T-helper 1 cell treated with Interleukin-12 subunit alpha and Interleukin-12 subunit beta and Interleukin-4 antibody, amounts not matched to agents 30 μg/mL and 1 μg/mL, for 36 hours (primary cell): ENCODE measurements around the gene RINL.
A peak's percentile ranks its signal among the peaks of the same experiment; 100 is the strongest.

Source experiments
- H3K27ac Mint-ChIP-seq: one replicate; pipeline ENCODE4 v1.8.0; 2021; ENCODE audit warnings: mild to moderate bottlenecking, mixed read lengths
- H3K27me3 Mint-ChIP-seq: one replicate; pipeline ENCODE4 v1.8.0; 2021; ENCODE audit warnings: low read depth, mixed read lengths
- H3K36me3 Mint-ChIP-seq: one replicate; pipeline ENCODE4 v1.8.0; 2021; ENCODE audit warnings: low read depth, mixed read lengths
- H3K4me1 Mint-ChIP-seq: one replicate; pipeline ENCODE4 v1.8.0; 2021; ENCODE audit warnings: low read depth, mixed read lengths
- H3K4me3 Mint-ChIP-seq: one replicate; pipeline ENCODE4 v1.8.0; 2021; ENCODE audit warnings: mild to moderate bottlenecking, moderate library complexity, mixed read lengths
- H3K9me3 Mint-ChIP-seq: one replicate; pipeline ENCODE4 v1.8.0; 2021; ENCODE audit warnings: mixed read lengths

The RINL gene

GRCh38 chr19:38911388-38912001, 33.4 kb upstream of the RINL start:
- Mint-ChIP-seq H3K9me3 (no peaks in the 10 kb centered on the region), H3K4me1 (peaks cover 10% of the 10 kb centered on the region), H3K27me3 (no peaks in the 10 kb centered on the region), H3K27ac (no peak overlapping the region), H3K36me3 (peaks cover 23% of the 10 kb centered on the region), H3K4me3 (no peak overlapping the region)

- H3K4me3 Mint-ChIP-seq, result no peak overlapping the region
- H3K27me3 Mint-ChIP-seq, result no peaks in the 10 kb centered on the region
- H3K27ac Mint-ChIP-seq, result no peak overlapping the region
- peaks cover 26% of the 10 kb centered on the region for H3K36me3 Mint-ChIP-seq
- no peaks in the 10 kb centered on the region for H3K9me3 Mint-ChIP-seq
- peaks cover 10% of the 10 kb centered on the region for H3K4me1 Mint-ChIP-seq
These were observed 32.4 kb upstream of the RINL start for GRCh38 chr19:38910488-38910887.

- Mint-ChIP-seq H3K27ac (no peak overlapping the region), H3K4me3 (no peak overlapping the region), H3K27me3 (no peaks in the 10 kb centered on the region), H3K9me3 (no peaks in the 10 kb centered on the region), H3K36me3 (peaks cover 37% of the 10 kb centered on the region), H3K4me1 (peaks cover 14% of the 10 kb centered on the region)
These were observed 30.8 kb upstream of the RINL start for GRCh38 chr19:38908911-38909310.

GRCh38 chr19:38907670-38908069, 29.6 kb upstream of the RINL start:
- Mint-ChIP-seq H3K4me3 (no peak overlapping the region), H3K36me3 (peaks cover 37% of the 10 kb centered on the region), H3K27me3 (no peaks in the 10 kb centered on the region), H3K9me3 (no peaks in the 10 kb centered on the region), H3K27ac (no peak overlapping the region), H3K4me1 (peaks cover 13% of the 10 kb centered on the region)

- H3K27ac Mint-ChIP-seq, result no peak overlapping the region
- no peaks in the 10 kb centered on the region for H3K9me3 Mint-ChIP-seq
- H3K36me3 Mint-ChIP-seq, result peaks cover 37% of the 10 kb centered on the region
- no peak overlapping the region for H3K4me3 Mint-ChIP-seq
- H3K27me3 Mint-ChIP-seq, result no peaks in the 10 kb centered on the region
- peaks cover 12% of the 10 kb centered on the region for H3K4me1 Mint-ChIP-seq
These were observed 29.2 kb upstream of the RINL start for GRCh38 chr19:38907227-38907626.

GRCh38 chr19:38905620-38906019, 27.5 kb upstream of the RINL start:
- Mint-ChIP-seq H3K27ac (no peak overlapping the region), H3K36me3 (peaks cover 39% of the 10 kb centered on the region), H3K27me3 (no peaks in the 10 kb centered on the region), H3K9me3 (no peaks in the 10 kb centered on the region), H3K4me1 (peaks cover 22% of the 10 kb centered on the region), H3K4me3 (no peak overlapping the region)

GRCh38 chr19:38904581-38905539, 26.8 kb upstream of the RINL start:
- Mint-ChIP-seq H3K36me3 (peaks cover 36% of the 10 kb centered on the region), H3K9me3 (no peaks in the 10 kb centered on the region), H3K4me3 (no peak overlapping the region), H3K27ac (no peak overlapping the region), H3K27me3 (no peaks in the 10 kb centered on the region), H3K4me1 (peaks cover 22% of the 10 kb centered on the region)

GRCh38 chr19:38901683-38902082, 23.6 kb upstream of the RINL start:
- Mint-ChIP-seq H3K27me3 (no peaks in the 10 kb centered on the region), H3K27ac (peak overlapping the region; percentile 15), H3K36me3 (peaks cover 23% of the 10 kb centered on the region), H3K4me1 (peaks cover 28% of the 10 kb centered on the region), H3K9me3 (no peaks in the 10 kb centered on the region), H3K4me3 (peak overlapping the region; percentile 58)

GRCh38 chr19:38900743-38901190, 22.7 kb upstream of the RINL start:
- peaks cover 21% of the 10 kb centered on the region for H3K36me3 Mint-ChIP-seq

GRCh38 chr19:38900202-38900629, 22.1 kb upstream of the RINL start:
- H3K4me3 Mint-ChIP-seq, result peak overlapping the region; percentile 96
- H3K27ac Mint-ChIP-seq, result peak overlapping the region; percentile 95
- peaks cover 18% of the 10 kb centered on the region for H3K36me3 Mint-ChIP-seq
- H3K9me3 Mint-ChIP-seq, result no peaks in the 10 kb centered on the region
- H3K4me1 Mint-ChIP-seq, result peaks cover 28% of the 10 kb centered on the region
- no peaks in the 10 kb centered on the region for H3K27me3 Mint-ChIP-seq

More at GRCh38 chr19:38900743-38901190, 22.7 kb upstream of the RINL start:
- H3K9me3 Mint-ChIP-seq, result no peaks in the 10 kb centered on the region
- peak overlapping the region; percentile 95 for H3K27ac Mint-ChIP-seq
- no peaks in the 10 kb centered on the region for H3K27me3 Mint-ChIP-seq
- H3K4me1 Mint-ChIP-seq, result peaks cover 28% of the 10 kb centered on the region
- H3K4me3 Mint-ChIP-seq, result peak overlapping the region; percentile 96

GRCh38 chr19:38899447-38900201, 21.5 kb upstream of the RINL start, which contains the start of the genes NFKBIB and SIRT2:
Gene NFKBIB (plus strand): TSS chr19:38899969. CDS start chr19:38900033, 64 bp downstream.
Gene SIRT2 (minus strand): TSS chr19:38899618. CDS start chr19:38899521, 97 bp downstream.
- Mint-ChIP-seq H3K27me3 (no peaks in the 10 kb centered on the region), H3K4me3 (peak within 1 kb of the TSS; percentile 96), H3K9me3 (no peaks in the 10 kb centered on the region), H3K4me1 (peaks cover 29% of the 10 kb centered on the region), H3K36me3 (peaks cover 16% of the 10 kb centered on the region), H3K27ac (peak within 1 kb of the TSS; percentile 99)

- Mint-ChIP-seq H3K36me3 (peaks cover 11% of the 10 kb centered on the region), H3K27ac (peak overlapping the region; percentile 99), H3K4me3 (peak overlapping the region; percentile 96), H3K27me3 (no peaks in the 10 kb centered on the region), H3K9me3 (no peaks in the 10 kb centered on the region), H3K4me1 (peaks cover 25% of the 10 kb centered on the region)
These were observed 20.8 kb upstream of the RINL start for GRCh38 chr19:38898788-38899446.

- H3K4me3 Mint-ChIP-seq, result no peak overlapping the region
- peaks cover 5% of the 10 kb centered on the region for H3K36me3 Mint-ChIP-seq
- H3K9me3 Mint-ChIP-seq, result no peaks in the 10 kb centered on the region
- no peaks in the 10 kb centered on the region for H3K27me3 Mint-ChIP-seq
- H3K4me1 Mint-ChIP-seq, result peaks cover 10% of the 10 kb centered on the region
- H3K27ac Mint-ChIP-seq, result no peak overlapping the region
These were observed 16.9 kb upstream of the RINL start for GRCh38 chr19:38894968-38895367.

- H3K36me3 Mint-ChIP-seq, result peaks cover 5% of the 10 kb centered on the region
- no peaks in the 10 kb centered on the region for H3K9me3 Mint-ChIP-seq
- H3K27ac Mint-ChIP-seq, result no peak overlapping the region
- H3K27me3 Mint-ChIP-seq, result no peaks in the 10 kb centered on the region
- H3K4me3 Mint-ChIP-seq, result no peak overlapping the region
- H3K4me1 Mint-ChIP-seq, result peaks cover 5% of the 10 kb centered on the region
These were observed 15.3 kb upstream of the RINL start for GRCh38 chr19:38893341-38893771.
